IMR-90 (cell line): Measurements from ENCODE around the gene ZMYM4.

Source experiments
- CTCF ChIP-seq: conservative IDR thresholded peaks from 2 replicates; pipeline ENCODE4 v1.5.1; 2012; ENCODE audit warnings: mild to moderate bottlenecking, low read depth, low read length, improper control_type of control experiment
- MAZ ChIP-seq: IDR thresholded peaks from 2 replicates; pipeline ENCODE4 v1.6.1; 2012; ENCODE audit warnings: low read depth, mild to moderate bottlenecking, low read length, improper control_type of control experiment, moderate library complexity, borderline replicate concordance
- MXI1 ChIP-seq: IDR thresholded peaks from 2 replicates; pipeline ENCODE4 v1.6.1; 2012; ENCODE audit warnings: low read depth, mild to moderate bottlenecking, low read length, moderate library complexity, borderline replicate concordance
- POLR2A ChIP-seq: IDR thresholded peaks from 2 replicates; pipeline ENCODE4 v1.6.1; 2012; ENCODE audit warnings: mild to moderate bottlenecking, low read depth, low read length

- TF ChIP-seq MXI1 (no peak), POLR2A (no peak), MAZ (no peak), CTCF (no peak)
Observed at GRCh38 chr1:35432231-35432630, 163.7 kb downstream of the ZMYM4 start.
